Neural cell (in vitro differentiated cells): ENCODE results near the gene PACS1. TPM values are rescaled to one million over a fixed set of nuclear protein-coding genes. Genes with fewer than 3 reads are reported as not detected.

ENCODE experiments used
- H2AFZ ChIP-seq: fragments of 200-600, 300-800 bp; sonication (generic), shearing (Covaris generic); 2 replicates; pipeline ENCODE4 v1.6.0; 2014; ENCODE audit warnings: low read depth, mild to moderate bottlenecking, antibody characterized with exemption, low read length, moderate library complexity
- H3F3A ChIP-seq: fragments of 200-600 bp; shearing (Covaris generic); 2 replicates; pipeline ENCODE4 v1.6.1; 2016; ENCODE audit warnings: mild to moderate bottlenecking, moderate library complexity, mixed read lengths, antibody characterized with exemption, low read length; ENCODE audit not compliant: insufficient read depth, poor library complexity, severe bottlenecking
- H3K27ac ChIP-seq: fragments of 200-600, 300-800 bp; sonication (generic), shearing (Covaris generic); 2 replicates; pipeline ENCODE4 v1.5.1; 2014; ENCODE audit warnings: mild to moderate bottlenecking, low read length, moderate library complexity
- H3K27me3 ChIP-seq: fragments of 300-800, 200-600 bp; sonication (generic), shearing (Covaris generic); 2 replicates; pipeline ENCODE4 v1.6.0; 2014; ENCODE audit warnings: mild to moderate bottlenecking, low read depth, low read length, moderate library complexity; ENCODE audit not compliant: insufficient read depth
- H3K36me3 ChIP-seq: fragments of 300-800, 200-600 bp; sonication (generic), shearing (Covaris generic); 2 replicates; pipeline ENCODE4 v1.5.1; 2014; ENCODE audit warnings: mild to moderate bottlenecking, antibody characterized with exemption, low read length, moderate library complexity; ENCODE audit not compliant: insufficient read depth
- H3K4me2 ChIP-seq: fragments of 300-800, 200-600 bp; sonication (generic), shearing (Covaris generic); 2 replicates; pipeline ENCODE4 v1.6.0; 2014; ENCODE audit warnings: mild to moderate bottlenecking, low read length
- H3K4me3 ChIP-seq: fragments of 300-800, 200-600 bp; sonication (generic), shearing (Covaris generic); 2 replicates; pipeline ENCODE4 v1.5.1; 2014; ENCODE audit warnings: mild to moderate bottlenecking, low read length, moderate library complexity
- H3K79me2 ChIP-seq: fragments of 200-600 bp; shearing (Covaris generic); replicated peaks from 2 replicates; pipeline ENCODE4 v1.6.0; 2014; ENCODE audit warnings: mild to moderate bottlenecking, low read length, moderate library complexity; ENCODE audit not compliant: insufficient read depth
- H3K9ac ChIP-seq: fragments of 300-800, 200-600 bp; sonication (generic), shearing (Covaris generic); 2 replicates; pipeline ENCODE4 v1.6.1; 2016; ENCODE audit warnings: mild to moderate bottlenecking, low read length, mixed read lengths
- H3K9me2 ChIP-seq: fragments of 200-600 bp; shearing (Covaris generic); 2 replicates; pipeline ENCODE4 v1.6.1; 2016; ENCODE audit warnings: mild to moderate bottlenecking, low read length, mixed read lengths; ENCODE audit not compliant: insufficient read depth
- H3K9me3 ChIP-seq: fragments of 200-600, 300-800 bp; sonication (generic), shearing (Covaris generic); 2 replicates; pipeline ENCODE4 v1.6.1; 2016; ENCODE audit warnings: mild to moderate bottlenecking, mixed run types, low read length, moderate library complexity, mixed read lengths
- H4K20me1 ChIP-seq: fragments of 200-600 bp; shearing (Covaris generic); 2 replicates; pipeline ENCODE4 v1.6.1; 2016; ENCODE audit warnings: mild to moderate bottlenecking, mixed run types; ENCODE audit not compliant: insufficient read depth
- EP300 ChIP-seq: fragments of 450-650 bp; conservative IDR thresholded peaks from 2 replicates; pipeline ENCODE4 v1.6.1; 2014; ENCODE audit warnings: antibody characterized with exemption, mild to moderate bottlenecking, moderate library complexity; ENCODE audit not compliant: poor library complexity, severe bottlenecking
- EZH2 ChIP-seq: fragments of 200-600, 300-800 bp; shearing (Covaris generic), sonication (generic); IDR thresholded peaks from 2 replicates; pipeline ENCODE4 v1.6.1; 2014; ENCODE audit warnings: antibody characterized with exemption, low read length, borderline replicate concordance, mild to moderate bottlenecking; ENCODE audit not compliant: insufficient read depth, poor library complexity, severe bottlenecking
- MXI1 ChIP-seq: fragments of 450-650 bp; conservative IDR thresholded peaks from 2 replicates; pipeline ENCODE4 v1.6.1; 2014; ENCODE audit warnings: antibody characterized with exemption, mild to moderate bottlenecking; ENCODE audit not compliant: poor library complexity, severe bottlenecking
- POLR2AphosphoS5 ChIP-seq: IDR thresholded peaks from 2 replicates; pipeline ENCODE4 v1.6.1; 2012
- RAD21 ChIP-seq: fragments of 450-650 bp; conservative IDR thresholded peaks from 2 replicates; pipeline ENCODE4 v1.6.1; 2014; ENCODE audit warnings: antibody characterized with exemption, mild to moderate bottlenecking, moderate library complexity
- SMC3 ChIP-seq: fragments of 450-650 bp; conservative IDR thresholded peaks from 2 replicates; pipeline ENCODE4 v1.6.1; 2014; ENCODE audit warnings: antibody characterized with exemption, mild to moderate bottlenecking, moderate library complexity; ENCODE audit not compliant: poor library complexity
- TAF1 ChIP-seq: IDR thresholded peaks from 2 replicates; pipeline ENCODE4 v1.6.1; 2012; ENCODE audit warnings: low read depth
- polyA plus RNA-seq: library from polyadenylated mRNA; depleted of rRNA; stranded (reverse); fragments of >200 nt; gene quantifications from 2 replicates; pipeline ENCODE4 v1.2.3, GENCODE V29; 2014
- TF ChIP-seq, protein P1 (sequence below): fragments of 450-650 bp; IDR thresholded peaks from 2 replicates; pipeline ENCODE4 v1.5.1; 2014; ENCODE audit warnings: antibody characterized with exemption, mild to moderate bottlenecking, moderate library complexity; ENCODE audit not compliant: poor library complexity, severe bottlenecking
- TF ChIP-seq, protein P2 (sequence below): IDR thresholded peaks from 2 replicates; pipeline ENCODE4 v1.6.1; 2012; ENCODE audit warnings: borderline replicate concordance

The PACS1 gene
- polyA plus RNA-seq, 1 donor from 2014 or later = 14.4 TPM

DNA sequence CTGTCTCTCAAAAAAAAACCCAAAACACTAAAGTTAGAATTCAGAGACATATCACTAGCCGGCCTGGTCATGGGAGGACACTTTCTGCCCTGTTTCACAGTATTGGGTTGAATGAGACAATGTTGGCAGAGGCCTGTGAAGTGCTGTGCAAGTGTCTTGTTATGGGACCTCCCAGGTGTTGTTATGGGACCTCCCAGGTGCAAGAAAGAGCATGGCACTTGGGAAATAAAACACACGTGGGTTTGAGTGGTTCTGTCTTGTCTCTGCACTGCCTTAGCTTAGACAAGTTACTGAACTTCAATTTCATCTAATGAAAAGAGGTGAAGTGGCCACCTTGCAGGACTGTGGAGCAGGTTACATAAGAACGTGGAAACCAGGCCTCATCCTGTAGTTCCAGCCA lies 169.4 kb downstream of the PACS1 start:
- Histone ChIP-seq H3K4me3 (no peak overlapping the region), H3K36me3 (no peaks in the 10 kb centered on the region), H3K27ac (no peak overlapping the region), H3K4me2 (no peak overlapping the region), H3K9me2 (no peaks in the 10 kb centered on the region), H4K20me1 (no peaks in the 10 kb centered on the region), H3K9ac (no peak overlapping the region), H3K27me3 (no peaks in the 10 kb centered on the region), H2AFZ (no peak overlapping the region), H3K9me3 (no peaks in the 10 kb centered on the region), H3F3A (no peaks in the 10 kb centered on the region), H3K79me2 (no peaks in the 10 kb centered on the region)
- TF ChIP-seq SMC3 = no peak
- TF ChIP-seq TAF1 = no peak
- TF ChIP-seq, protein P1, sequence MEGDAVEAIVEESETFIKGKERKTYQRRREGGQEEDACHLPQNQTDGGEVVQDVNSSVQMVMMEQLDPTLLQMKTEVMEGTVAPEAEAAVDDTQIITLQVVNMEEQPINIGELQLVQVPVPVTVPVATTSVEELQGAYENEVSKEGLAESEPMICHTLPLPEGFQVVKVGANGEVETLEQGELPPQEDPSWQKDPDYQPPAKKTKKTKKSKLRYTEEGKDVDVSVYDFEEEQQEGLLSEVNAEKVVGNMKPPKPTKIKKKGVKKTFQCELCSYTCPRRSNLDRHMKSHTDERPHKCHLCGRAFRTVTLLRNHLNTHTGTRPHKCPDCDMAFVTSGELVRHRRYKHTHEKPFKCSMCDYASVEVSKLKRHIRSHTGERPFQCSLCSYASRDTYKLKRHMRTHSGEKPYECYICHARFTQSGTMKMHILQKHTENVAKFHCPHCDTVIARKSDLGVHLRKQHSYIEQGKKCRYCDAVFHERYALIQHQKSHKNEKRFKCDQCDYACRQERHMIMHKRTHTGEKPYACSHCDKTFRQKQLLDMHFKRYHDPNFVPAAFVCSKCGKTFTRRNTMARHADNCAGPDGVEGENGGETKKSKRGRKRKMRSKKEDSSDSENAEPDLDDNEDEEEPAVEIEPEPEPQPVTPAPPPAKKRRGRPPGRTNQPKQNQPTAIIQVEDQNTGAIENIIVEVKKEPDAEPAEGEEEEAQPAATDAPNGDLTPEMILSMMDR = no peak
- no peak for TF ChIP-seq MXI1
- TF ChIP-seq RAD21 = no peak
- TF ChIP-seq, protein P2, sequence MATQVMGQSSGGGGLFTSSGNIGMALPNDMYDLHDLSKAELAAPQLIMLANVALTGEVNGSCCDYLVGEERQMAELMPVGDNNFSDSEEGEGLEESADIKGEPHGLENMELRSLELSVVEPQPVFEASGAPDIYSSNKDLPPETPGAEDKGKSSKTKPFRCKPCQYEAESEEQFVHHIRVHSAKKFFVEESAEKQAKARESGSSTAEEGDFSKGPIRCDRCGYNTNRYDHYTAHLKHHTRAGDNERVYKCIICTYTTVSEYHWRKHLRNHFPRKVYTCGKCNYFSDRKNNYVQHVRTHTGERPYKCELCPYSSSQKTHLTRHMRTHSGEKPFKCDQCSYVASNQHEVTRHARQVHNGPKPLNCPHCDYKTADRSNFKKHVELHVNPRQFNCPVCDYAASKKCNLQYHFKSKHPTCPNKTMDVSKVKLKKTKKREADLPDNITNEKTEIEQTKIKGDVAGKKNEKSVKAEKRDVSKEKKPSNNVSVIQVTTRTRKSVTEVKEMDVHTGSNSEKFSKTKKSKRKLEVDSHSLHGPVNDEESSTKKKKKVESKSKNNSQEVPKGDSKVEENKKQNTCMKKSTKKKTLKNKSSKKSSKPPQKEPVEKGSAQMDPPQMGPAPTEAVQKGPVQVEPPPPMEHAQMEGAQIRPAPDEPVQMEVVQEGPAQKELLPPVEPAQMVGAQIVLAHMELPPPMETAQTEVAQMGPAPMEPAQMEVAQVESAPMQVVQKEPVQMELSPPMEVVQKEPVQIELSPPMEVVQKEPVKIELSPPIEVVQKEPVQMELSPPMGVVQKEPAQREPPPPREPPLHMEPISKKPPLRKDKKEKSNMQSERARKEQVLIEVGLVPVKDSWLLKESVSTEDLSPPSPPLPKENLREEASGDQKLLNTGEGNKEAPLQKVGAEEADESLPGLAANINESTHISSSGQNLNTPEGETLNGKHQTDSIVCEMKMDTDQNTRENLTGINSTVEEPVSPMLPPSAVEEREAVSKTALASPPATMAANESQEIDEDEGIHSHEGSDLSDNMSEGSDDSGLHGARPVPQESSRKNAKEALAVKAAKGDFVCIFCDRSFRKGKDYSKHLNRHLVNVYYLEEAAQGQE = no peak
- no peak for TF ChIP-seq EZH2
- TF ChIP-seq EP300 = no peak
- no peak for TF ChIP-seq POLR2AphosphoS5

DNA sequence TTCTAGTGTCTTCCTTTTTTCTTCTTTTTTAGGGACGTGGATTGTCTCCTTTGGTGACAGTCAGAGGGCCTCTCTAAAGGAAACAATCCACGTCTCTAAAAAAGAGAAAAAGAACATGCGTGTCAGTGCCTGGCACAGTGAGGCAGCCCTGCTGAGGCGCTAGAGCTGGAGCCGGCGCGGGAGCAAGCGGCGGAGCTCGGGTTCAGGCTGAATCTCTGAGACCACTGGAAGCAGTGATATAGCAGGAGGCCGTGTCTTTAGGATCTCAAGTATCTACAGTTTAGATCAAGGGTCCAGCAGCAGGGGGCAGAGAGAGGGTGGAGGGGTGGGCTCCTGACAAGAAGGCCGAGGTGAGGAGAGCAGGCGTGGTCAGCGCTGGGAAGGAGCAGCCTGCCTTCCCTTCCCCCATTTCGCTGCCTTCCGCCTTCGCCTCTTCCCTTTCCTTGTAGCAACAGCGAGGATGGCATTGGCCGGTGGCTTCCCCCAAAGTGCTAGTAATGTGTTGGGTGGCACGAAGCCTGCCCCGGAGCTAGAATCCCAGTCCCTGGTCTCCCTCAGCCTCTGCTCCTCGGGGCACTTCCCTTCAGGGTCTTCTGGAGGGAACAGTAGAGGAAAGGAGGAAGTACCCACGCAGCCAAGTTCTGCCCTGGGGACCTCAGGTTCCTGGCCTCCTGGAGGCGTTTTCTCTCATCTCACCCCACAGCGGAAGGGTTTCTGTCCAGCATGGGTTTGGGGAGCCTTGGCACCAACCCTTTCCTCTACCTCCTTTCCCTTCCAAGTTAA lies 170.1 kb downstream of the PACS1 start:
- Histone ChIP-seq H3K27me3 (no peaks in the 10 kb centered on the region), H2AFZ (no peak overlapping the region), H3K4me2 (no peak overlapping the region), H3K9ac (no peak overlapping the region), H3K36me3 (no peaks in the 10 kb centered on the region), H3K9me3 (no peaks in the 10 kb centered on the region), H3K9me2 (no peaks in the 10 kb centered on the region), H3K4me3 (no peak overlapping the region), H3K79me2 (no peaks in the 10 kb centered on the region), H3K27ac (no peak overlapping the region), H3F3A (no peaks in the 10 kb centered on the region), H4K20me1 (no peaks in the 10 kb centered on the region)
- TF ChIP-seq EP300 = no peak
- TF ChIP-seq POLR2AphosphoS5 = no peak
- TF ChIP-seq, protein P2 = no peak
- no peak for TF ChIP-seq TAF1
- TF ChIP-seq EZH2 = no peak
- TF ChIP-seq RAD21 = no peak
